Pancreas (tissue), 10 donors: ENCODE data around the gene PTTG1IP. TPM values are rescaled to one million over a fixed set of nuclear protein-coding genes. Genes with fewer than 3 reads are reported as not detected.
A peak's percentile ranks its signal among the peaks of the same experiment; 100 is the strongest.
"Not testable (repeated sequence)": the region's sequence is repeated elsewhere in the genome, so short reads cannot be mapped to it uniquely, and the experiment has no call there.

Source experiments
- ATAC-seq, 4 donors: fragments of 200-7000 bp; cut with Tn5 transposase; one replicate each; pipeline versions ENCODE4 v1.8.0 to v1.9.1; 2020; ENCODE audit warnings: mild to moderate bottlenecking in 4 of 4, moderate library complexity in 4 of 4
- DNase-seq, 6 donors: peaks; one replicate each; pipeline ENCODE4 v3.0.0-alpha.2; 2020
- FAIRE-seq: peaks from 2 replicates; lab custom pipeline; 2012; peaks lifted over from hg19 to GRCh38; lab: Jason Lieb, UNC
- H3K27ac ChIP-seq, 4 donors: fragments of 200-600 bp; sonication (generic); 1 replicate in 3 of 4; 2 replicates in 1 of 4; pipeline versions ENCODE4 v1.5.0 to v1.8.0; 2020
- H3K27me3 ChIP-seq, 4 donors: fragments of 200-600 bp; one replicate each; pipeline ENCODE4 v1.8.0; 2021
- H3K36me3 ChIP-seq, 3 donors: fragments of 200-600 bp; sonication (generic) in 1 of 3; one replicate each; pipeline versions ENCODE4 v1.5.0 to v1.8.0; 2020 to 2021
- H3K4me1 ChIP-seq, 3 donors: fragments of 200-600 bp; one replicate each; pipeline ENCODE4 v1.8.0; 2021
- H3K4me3 ChIP-seq, 4 donors: fragments of 200-600 bp; sonication (generic) in 2 of 4; one replicate each; pipeline versions ENCODE4 v1.5.0 to v1.8.0; 2020 to 2021
- H3K9me3 ChIP-seq, 4 donors: fragments of 200-600 bp; one replicate each; pipeline ENCODE4 v1.8.0; 2021
- WGBS, 2 donors: extraction: QIAGEN DNeasy Blood & Tissue Kit; methylation state at CpG; one replicate each; pipeline ENCODE4 v1.1.7; 2013; 5-methylcytosine and 5-hydroxymethylcytosine counted together
- intact Hi-C, 3 donors: fragments of 100-400 bp; cut with DNase I; formaldehyde crosslinking; loops; one replicate each; pipeline versions ENCODE4 v1.11.1 to v1.14.2; 2022
- polyA plus RNA-seq, 2 donors: library from polyadenylated mRNA; stranded (reverse); fragments of 200-250 nt; gene quantifications; one replicate each; pipeline ENCODE4 v1.2.3, GENCODE V29; 2013
- total RNA-seq, 6 donors: library from RNA; stranded (reverse); fragmentation: NEBNext Ultra II Directional in 4 of 6; extraction: Animal tissue kit (Norgen Biotek cat#: 25700) in 4 of 6; gene quantifications; one replicate each; pipeline versions ENCODE4 v1.2.1 to v1.2.4, GENCODE V29; 2021 to 2023
- TF ChIP-seq, protein P1 (sequence below), 4 donors: fragments of 200-600 bp; sonication (generic) in 3 of 4; IDR thresholded peaks; one replicate each; pipeline versions ENCODE4 v1.5.0 to v1.8.0; 2021; ENCODE audit warnings: antibody characterized with exemption in 4 of 4
- donor health status: healthy with polysubstance abuse.
- donor health status: DM: no; HTN: no; CAD: no; lungs with moderate emphysema.
- donor health status: DM: no; HTN: no; CAD: no.
- donor health status: control.
- donor health status: control.
- donor health status: Bipolar disorder and iron deficiency.
- donor health status: DM: yes; HTN: yes; CAD: no.
- donor health status: DM: no; HTN: no; CAD: no.
- donor health status: DM: no; HTN: no; CAD: no.
- donor health status: DM: yes; HTN: yes; CAD: no.

The PTTG1IP gene
- total and polyA plus RNA-seq, 8 donors = 44.9 to 118 (median 60.6) TPM

DNA sequence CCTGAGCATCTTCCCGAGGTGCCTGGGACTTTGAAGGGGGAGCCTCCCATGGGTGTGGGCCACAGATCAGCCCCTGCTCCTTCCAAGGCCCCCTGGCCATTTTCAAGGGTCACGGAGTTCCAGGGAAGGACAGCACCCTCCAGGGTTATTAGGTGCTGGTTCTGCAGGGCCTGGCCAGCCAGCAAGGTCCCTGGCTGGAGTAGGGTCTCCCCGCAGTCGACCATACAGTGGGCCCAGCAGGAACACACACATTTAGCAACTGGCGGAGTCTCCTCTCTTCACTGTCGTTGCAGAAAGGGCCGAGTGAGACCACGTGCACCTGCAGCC lies 37.9 kb downstream of the PTTG1IP start:
- DNase-seq (peak in 1 of 6 donors; percentile 35), ATAC-seq (no peak), FAIRE-seq (no peak)
- no peaks in the 10 kb centered on the region for H3K9me3 ChIP-seq
- intact Hi-C loops = no loop called here
- no peak overlapping the region for H3K4me3 ChIP-seq
- no peaks in the 10 kb centered on the region for H3K27me3 ChIP-seq
- H3K36me3 ChIP-seq = no peaks in the 10 kb centered on the region
- H3K27ac ChIP-seq = no peak overlapping the region
- 51 to 57% methylated on average over 8 of the region's 8 CpGs for WGBS, 2 donors
- TF ChIP-seq, protein P1, sequence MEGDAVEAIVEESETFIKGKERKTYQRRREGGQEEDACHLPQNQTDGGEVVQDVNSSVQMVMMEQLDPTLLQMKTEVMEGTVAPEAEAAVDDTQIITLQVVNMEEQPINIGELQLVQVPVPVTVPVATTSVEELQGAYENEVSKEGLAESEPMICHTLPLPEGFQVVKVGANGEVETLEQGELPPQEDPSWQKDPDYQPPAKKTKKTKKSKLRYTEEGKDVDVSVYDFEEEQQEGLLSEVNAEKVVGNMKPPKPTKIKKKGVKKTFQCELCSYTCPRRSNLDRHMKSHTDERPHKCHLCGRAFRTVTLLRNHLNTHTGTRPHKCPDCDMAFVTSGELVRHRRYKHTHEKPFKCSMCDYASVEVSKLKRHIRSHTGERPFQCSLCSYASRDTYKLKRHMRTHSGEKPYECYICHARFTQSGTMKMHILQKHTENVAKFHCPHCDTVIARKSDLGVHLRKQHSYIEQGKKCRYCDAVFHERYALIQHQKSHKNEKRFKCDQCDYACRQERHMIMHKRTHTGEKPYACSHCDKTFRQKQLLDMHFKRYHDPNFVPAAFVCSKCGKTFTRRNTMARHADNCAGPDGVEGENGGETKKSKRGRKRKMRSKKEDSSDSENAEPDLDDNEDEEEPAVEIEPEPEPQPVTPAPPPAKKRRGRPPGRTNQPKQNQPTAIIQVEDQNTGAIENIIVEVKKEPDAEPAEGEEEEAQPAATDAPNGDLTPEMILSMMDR (IDR thresholded peaks at IDR 0.05) = no peak
- no peaks in the 10 kb centered on the region for H3K4me1 ChIP-seq

DNA sequence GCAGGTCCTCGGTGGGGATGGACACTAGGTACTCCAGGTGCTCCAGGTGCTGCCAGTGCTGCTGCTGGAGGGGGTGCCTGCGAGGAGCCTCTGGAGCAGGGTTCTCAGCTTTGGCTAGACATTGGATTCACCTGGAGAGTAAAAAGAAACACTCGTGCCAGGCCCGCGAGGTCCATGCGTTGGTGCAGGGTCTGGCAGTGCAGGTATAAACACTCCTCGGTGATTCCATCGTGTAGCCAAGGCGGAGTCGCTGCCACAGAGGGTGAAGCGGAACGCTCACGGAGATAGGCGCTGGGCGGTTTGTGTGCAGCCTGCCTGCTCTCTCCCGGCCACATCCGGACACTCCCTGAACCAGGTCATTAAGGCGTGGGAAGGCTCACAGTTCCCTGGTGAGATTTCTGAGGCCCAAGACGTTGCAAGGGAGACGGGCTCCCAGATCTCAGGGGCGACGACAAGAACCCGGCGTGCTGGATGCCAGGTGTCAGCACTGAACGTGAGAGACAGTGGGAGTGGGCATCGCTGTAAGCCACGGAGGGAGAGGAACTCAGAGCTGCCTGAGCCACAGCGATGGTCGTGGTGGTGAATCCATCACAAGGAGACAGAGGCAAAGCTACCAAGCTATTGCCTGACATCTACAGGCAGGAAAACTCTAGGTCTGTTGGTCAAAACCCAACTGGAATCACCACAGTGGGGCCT lies 38.4 kb downstream of the PTTG1IP start:
- Histone ChIP-seq H3K9me3 (no peaks in the 10 kb centered on the region), H3K36me3 (no peaks in the 10 kb centered on the region), H3K27me3 (no peaks in the 10 kb centered on the region), H3K4me3 (no peak overlapping the region), H3K4me1 (no peaks in the 10 kb centered on the region), H3K27ac (no peak overlapping the region)
- intact Hi-C loops = no loop called here
- TF ChIP-seq, protein P1 (IDR thresholded peaks at IDR 0.05) = no peak
- WGBS, 2 donors = 72 to 82% methylated on average over 29 of the region's 29 CpGs
- FAIRE-seq (no peak), ATAC-seq (no peak), DNase-seq (peak in 1 of 6 donors; percentile 39)

DNA sequence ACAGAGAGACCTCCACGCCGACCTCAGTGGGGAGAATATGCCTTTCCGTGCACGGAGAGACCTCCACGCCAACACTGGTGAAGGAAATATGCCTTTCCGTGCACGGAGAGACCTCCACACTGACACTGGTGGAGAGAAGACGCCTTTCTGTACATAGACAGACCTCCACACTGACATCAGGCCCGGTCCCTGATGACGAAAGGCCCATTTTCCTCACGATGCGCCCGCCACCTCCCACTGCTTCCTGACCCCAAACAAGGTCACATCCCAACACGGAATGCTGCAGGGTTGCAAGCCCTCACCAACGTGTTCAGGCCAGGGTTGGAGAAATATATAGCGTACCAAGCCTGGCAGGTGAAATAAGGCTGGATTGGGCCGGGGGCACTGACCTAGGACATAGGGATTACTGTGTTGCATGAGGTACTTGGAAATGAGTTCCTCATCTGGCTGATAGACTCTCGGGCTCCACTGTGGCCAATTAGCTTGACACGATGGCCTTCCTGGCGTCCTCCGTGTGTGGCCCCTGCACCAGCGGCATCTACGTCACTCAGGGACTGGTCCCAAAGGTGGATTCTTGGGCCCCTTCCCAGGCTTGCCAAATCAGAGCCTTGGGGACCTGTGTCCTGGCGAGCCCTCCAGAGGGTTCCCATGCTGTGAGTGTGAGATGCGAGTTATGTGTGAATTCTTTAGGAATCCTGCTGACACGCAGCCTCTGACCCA lies 39.1 kb downstream of the PTTG1IP start:
- H3K27me3 ChIP-seq = no peaks in the 10 kb centered on the region
- TF ChIP-seq, protein P1 (IDR thresholded peaks at IDR 0.05) = no peak
- no peak overlapping the region for H3K4me3 ChIP-seq
- H3K27ac ChIP-seq = no peak overlapping the region
- peak in 1 of 6 donors; percentile 37 for DNase-seq
- H3K36me3 ChIP-seq = no peaks in the 10 kb centered on the region
- H3K9me3 ChIP-seq = no peaks in the 10 kb centered on the region
- no peak for ATAC-seq
- no peaks in the 10 kb centered on the region for H3K4me1 ChIP-seq
- WGBS, 2 donors = 64 to 74% methylated on average over 26 of the region's 26 CpGs
- intact Hi-C loops = no loop called here
- FAIRE-seq = no peak

DNA sequence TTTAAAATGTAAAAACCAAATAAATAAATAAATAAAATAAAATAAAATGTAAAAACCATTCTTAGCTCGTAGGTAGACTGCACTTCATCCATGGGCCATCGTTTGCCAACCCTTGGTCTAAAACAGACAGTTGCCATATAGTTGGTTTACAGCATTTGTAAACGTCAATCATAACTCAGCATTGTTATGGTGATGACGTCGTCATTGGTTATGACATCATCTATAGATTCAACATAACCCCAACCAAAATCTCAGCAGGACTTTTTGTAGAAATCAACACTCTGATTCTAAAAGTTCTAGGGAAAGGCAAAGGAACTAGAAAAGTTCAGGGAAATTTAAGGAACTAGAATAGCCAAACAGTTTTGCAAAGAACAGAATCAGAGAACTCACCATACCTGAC lies 39.8 kb downstream of the PTTG1IP start:
- FAIRE-seq = no peak
- H3K4me3 ChIP-seq = no peak overlapping the region
- WGBS, 2 donors = 68 to 75% methylated on average over 5 of the region's 5 CpGs
- H3K27me3 ChIP-seq = no peaks in the 10 kb centered on the region
- TF ChIP-seq, protein P1 (IDR thresholded peaks at IDR 0.05) = no peak
- no peak for ATAC-seq
- no peak overlapping the region for H3K27ac ChIP-seq
- H3K4me1 ChIP-seq = no peaks in the 10 kb centered on the region
- intact Hi-C loops = no loop called here
- no peaks in the 10 kb centered on the region for H3K9me3 ChIP-seq
- no peak for DNase-seq
- H3K36me3 ChIP-seq = no peaks in the 10 kb centered on the region

DNA sequence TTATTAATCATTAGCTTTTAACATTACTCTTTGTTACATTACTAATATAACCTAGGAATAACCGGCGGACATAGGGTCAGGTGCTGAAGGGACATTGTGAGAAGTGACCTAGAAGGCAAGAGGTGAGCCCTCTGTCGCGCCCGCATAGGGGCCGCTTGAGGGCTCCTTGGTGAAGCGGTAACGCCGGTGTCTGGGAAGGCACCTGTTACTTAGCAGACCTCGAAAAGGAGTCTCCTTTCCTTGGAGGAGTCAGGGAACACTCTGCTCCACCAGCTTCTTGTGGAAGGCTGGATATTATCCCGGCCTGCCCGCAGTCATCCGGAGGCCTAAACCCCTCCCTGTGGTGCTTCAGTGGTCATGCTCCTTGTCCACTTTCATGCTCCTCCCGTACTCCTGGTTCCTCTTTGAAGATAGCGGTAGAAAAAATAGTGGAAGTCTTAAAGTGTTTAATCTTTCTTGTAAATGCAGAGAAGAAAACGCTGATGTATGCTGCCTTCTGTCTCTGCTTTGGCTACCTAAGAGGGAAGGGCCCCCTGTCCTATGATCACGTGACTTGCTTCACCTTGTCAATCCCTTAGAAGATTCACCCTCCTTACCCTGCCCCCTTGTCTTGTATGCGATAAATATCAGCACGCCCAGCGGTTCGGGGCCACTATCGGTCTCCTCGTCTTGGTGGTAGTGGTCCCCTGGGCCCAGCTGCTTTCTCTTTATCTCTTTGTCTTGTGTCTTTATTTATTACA lies 40.8 kb downstream of the PTTG1IP start:
- H3K4me1 ChIP-seq = not testable (repeated sequence)

More for the DNA sequence above, 40.8 kb downstream of the PTTG1IP start:
- H3K9me3 ChIP-seq, FAIRE-seq, H3K27ac ChIP-seq, H3K36me3 ChIP-seq, intact Hi-C loops, H3K27me3 ChIP-seq, ATAC-seq, H3K4me3 ChIP-seq: not testable (repeated sequence)
- WGBS, 2 donors = 81 to 86% methylated on average over 23 of the region's 23 CpGs
- DNase-seq = peak in 1 of 6 donors; percentile 25
